Fibroblast of pulmonary artery (primary cell): Measurements from ENCODE around the gene PTPRN2.

ENCODE experiments used
- DNase-seq: peaks from one replicate; pipeline ENCODE4 v3.0.0-alpha.2; 2010; ENCODE audit warnings: low read depth
- H3K4me3 ChIP-seq: replicated peaks from 2 replicates; pipeline ENCODE4 v1.5.1; 2011; ENCODE audit warnings: low read depth, mild to moderate bottlenecking, control low read depth, low read length, moderate library complexity
- TF ChIP-seq, protein P1 (sequence below): IDR thresholded peaks from 2 replicates; pipeline ENCODE4 v1.5.1; 2011; ENCODE audit warnings: mild to moderate bottlenecking, control low read depth, low read length, inconsistent platforms; ENCODE audit errors: missing control alignments

PTPRN2 gene

GRCh38 chr7:157500171-157500960 is 1087.3 kb downstream of the PTPRN2 start:
- TF ChIP-seq, protein P1, sequence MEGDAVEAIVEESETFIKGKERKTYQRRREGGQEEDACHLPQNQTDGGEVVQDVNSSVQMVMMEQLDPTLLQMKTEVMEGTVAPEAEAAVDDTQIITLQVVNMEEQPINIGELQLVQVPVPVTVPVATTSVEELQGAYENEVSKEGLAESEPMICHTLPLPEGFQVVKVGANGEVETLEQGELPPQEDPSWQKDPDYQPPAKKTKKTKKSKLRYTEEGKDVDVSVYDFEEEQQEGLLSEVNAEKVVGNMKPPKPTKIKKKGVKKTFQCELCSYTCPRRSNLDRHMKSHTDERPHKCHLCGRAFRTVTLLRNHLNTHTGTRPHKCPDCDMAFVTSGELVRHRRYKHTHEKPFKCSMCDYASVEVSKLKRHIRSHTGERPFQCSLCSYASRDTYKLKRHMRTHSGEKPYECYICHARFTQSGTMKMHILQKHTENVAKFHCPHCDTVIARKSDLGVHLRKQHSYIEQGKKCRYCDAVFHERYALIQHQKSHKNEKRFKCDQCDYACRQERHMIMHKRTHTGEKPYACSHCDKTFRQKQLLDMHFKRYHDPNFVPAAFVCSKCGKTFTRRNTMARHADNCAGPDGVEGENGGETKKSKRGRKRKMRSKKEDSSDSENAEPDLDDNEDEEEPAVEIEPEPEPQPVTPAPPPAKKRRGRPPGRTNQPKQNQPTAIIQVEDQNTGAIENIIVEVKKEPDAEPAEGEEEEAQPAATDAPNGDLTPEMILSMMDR = no peak
- DNase-seq = no peak
- H3K4me3 ChIP-seq = no peak overlapping the region

DNA sequence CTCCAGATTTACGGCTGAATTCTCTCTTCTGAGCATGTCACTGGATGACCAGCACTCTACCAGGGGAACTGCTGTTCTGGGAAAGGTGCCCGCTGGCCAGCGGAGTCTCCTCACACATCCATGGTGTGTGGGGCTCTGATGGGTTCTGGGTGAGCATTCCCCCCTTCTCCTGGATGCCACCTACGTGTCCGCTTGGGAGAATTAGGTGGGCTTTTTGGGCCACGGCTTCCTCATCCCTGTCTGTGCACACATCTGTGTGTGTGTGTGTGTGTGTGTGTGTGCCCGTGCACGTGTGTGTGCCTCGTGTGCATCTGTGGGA is 1087.8 kb downstream of the PTPRN2 start:
- no peak for DNase-seq
- H3K4me3 ChIP-seq = no peak overlapping the region
- TF ChIP-seq, protein P1 = no peak

- H3K4me3 ChIP-seq = no peak overlapping the region
- TF ChIP-seq, protein P1 = no peak
- DNase-seq = no peak
Observed at GRCh38 chr7:157499121-157499834, 1088.3 kb downstream of the PTPRN2 start.

DNA sequence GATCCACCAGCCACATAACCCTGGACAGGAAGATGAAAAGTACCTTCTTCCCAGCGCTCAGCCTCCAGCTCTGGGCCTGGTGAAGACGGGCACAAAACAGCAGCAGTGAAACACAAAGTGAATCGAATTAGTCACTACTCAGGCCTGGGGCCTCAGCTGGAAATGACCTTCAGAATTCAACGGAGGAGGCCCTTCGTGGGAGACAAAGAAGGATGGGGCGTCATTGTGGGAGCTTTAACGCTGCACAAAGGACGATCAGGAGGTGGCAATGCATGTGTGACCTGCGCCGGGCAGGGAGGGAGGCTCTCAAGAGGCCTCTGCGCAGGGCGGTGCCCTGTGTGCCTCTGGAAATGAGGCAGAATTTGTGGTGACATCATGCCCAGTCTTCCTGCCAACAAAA is 1089.0 kb downstream of the PTPRN2 start:
- TF ChIP-seq, protein P1 = no peak
- H3K4me3 ChIP-seq = no peak overlapping the region
- DNase-seq = no peak

GRCh38 chr7:157497744-157498651 is 1089.6 kb downstream of the PTPRN2 start:
- no peak for DNase-seq
- TF ChIP-seq, protein P1 = no peak
- H3K4me3 ChIP-seq = no peak overlapping the region

DNA sequence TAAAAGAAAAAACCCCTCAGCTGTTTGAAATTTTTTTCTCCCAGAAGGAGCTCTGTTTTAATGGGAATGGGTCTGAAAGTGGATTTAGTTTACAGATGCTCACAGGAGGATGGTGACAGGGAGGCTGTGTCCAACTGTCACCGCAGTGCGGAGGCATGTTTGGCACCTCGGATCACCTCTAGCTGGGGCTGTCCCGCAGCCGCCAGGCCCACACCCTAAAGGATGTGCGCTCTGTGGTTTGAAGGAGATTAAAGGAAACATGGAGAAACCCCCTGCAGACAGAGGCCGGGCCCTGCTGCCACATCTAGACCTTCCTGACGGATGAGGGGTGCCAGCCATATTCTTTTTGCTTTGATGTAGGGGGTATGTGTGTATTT is 1090.3 kb downstream of the PTPRN2 start:
- TF ChIP-seq, protein P1 = no peak
- DNase-seq = no peak
- H3K4me3 ChIP-seq = no peak overlapping the region
